ENCODE results near the gene SMAD2. TPM values are rescaled to one million over a fixed set of nuclear protein-coding genes. Genes with fewer than 3 reads are reported as not detected.

Gene SMAD2
- total and polyA plus RNA-seq, 11 donors = 13.8 to 113 (median 88.1) TPM

GRCh38 chr18:47800248-47800647, 130.2 kb downstream of the SMAD2 start:
- Histone ChIP-seq H3K4me1 (peaks cover 0 to 6% (median 4%) of the 10 kb centered on the region in 12 donors), H3K27ac (no peak overlapping the region), H3K4me3 (no peak overlapping the region), H3K9me3 (no peaks in the 10 kb centered on the region), H3K36me3 (no peaks in the 10 kb centered on the region), H3K27me3 (peaks cover 0 to 3% (median 0%) of the 10 kb centered on the region in 9 donors)
- no peak for DNase-seq
- no peak for TF ChIP-seq POLR2A (IDR thresholded peaks at IDR 0.05)
- TF ChIP-seq CTCF (IDR thresholded peaks at IDR 0.05) = no peak
- intact Hi-C loops (cut with DNase I) = no loop called here
- no peak for ATAC-seq
- 85 to 87% (median 85%) methylated on average over 10 of the region's 10 CpGs for WGBS, 4 donors

GRCh38 chr18:47799376-47799775, 131.1 kb downstream of the SMAD2 start:
- Histone ChIP-seq H3K4me3 (no peak overlapping the region), H3K4me1 (peaks cover 0 to 14% (median 9%) of the 10 kb centered on the region in 12 donors), H3K27ac (no peak overlapping the region), H3K36me3 (no peaks in the 10 kb centered on the region), H3K9me3 (no peaks in the 10 kb centered on the region), H3K27me3 (peaks cover 0 to 3% (median 0%) of the 10 kb centered on the region in 9 donors)
- no peak for TF ChIP-seq CTCF (IDR thresholded peaks at IDR 0.05)
- TF ChIP-seq POLR2A (IDR thresholded peaks at IDR 0.05) = no peak
- ATAC-seq (no peak), DNase-seq (no peak)
- 69 to 77% (median 76%) methylated on average over 13 of the region's 13 CpGs for WGBS, 4 donors
- intact Hi-C loops (cut with DNase I) = no loop called here

GRCh38 chr18:47798366-47798765, 132.1 kb downstream of the SMAD2 start:
- H3K36me3 ChIP-seq = no peaks in the 10 kb centered on the region
- H3K4me1 ChIP-seq = peaks cover 0 to 14% (median 9%) of the 10 kb centered on the region in 12 donors
- H3K27ac ChIP-seq = no peak overlapping the region
- no peak for DNase-seq
- no peaks in the 10 kb centered on the region for H3K9me3 ChIP-seq
- peaks cover 0 to 3% (median 0%) of the 10 kb centered on the region in 9 donors for H3K27me3 ChIP-seq
- TF ChIP-seq CTCF (IDR thresholded peaks at IDR 0.05) (no peak), POLR2A (IDR thresholded peaks at IDR 0.05) (no peak)
- ATAC-seq = no peak
- H3K4me3 ChIP-seq = no peak overlapping the region
- intact Hi-C loops (cut with DNase I) = no loop called here
- 72 to 86% (median 79%) methylated on average over 11 of the region's 11 CpGs for WGBS, 4 donors

- H3K27me3 ChIP-seq = peaks cover 0 to 3% (median 0%) of the 10 kb centered on the region in 9 donors
- H3K4me1 ChIP-seq = peaks cover 0 to 14% (median 9%) of the 10 kb centered on the region in 12 donors
- ATAC-seq (no peak), DNase-seq (no peak)
- 94 to 96% (median 95%) methylated on average over 5 of the region's 5 CpGs for WGBS, 4 donors
- TF ChIP-seq POLR2A (IDR thresholded peaks at IDR 0.05) = no peak
- no peak for TF ChIP-seq CTCF (IDR thresholded peaks at IDR 0.05)
- intact Hi-C loops (cut with DNase I) = no loop called here
- no peaks in the 10 kb centered on the region for H3K36me3 ChIP-seq
- H3K27ac ChIP-seq = no peak overlapping the region
- no peak overlapping the region for H3K4me3 ChIP-seq
- H3K9me3 ChIP-seq = no peaks in the 10 kb centered on the region
Observed at GRCh38 chr18:47797126-47797525, 133.3 kb downstream of the SMAD2 start.

Data from heart left ventricle (tissue), 16 donors.